Lower leg skin (tissue), 3 donors: ENCODE data around the gene PRR7.

Experiments
- CTCF ChIP-seq, 3 donors: fragments of 450-650 bp; IDR thresholded peaks; one replicate each; pipeline ENCODE4 v1.5.1; 2016; ENCODE audit warnings: antibody characterized with exemption in 3 of 3, mild to moderate bottlenecking in 3 of 3, moderate library complexity in 2 of 3
- POLR2A ChIP-seq, 2 donors: fragments of 450-650 bp; IDR thresholded peaks; one replicate each; pipeline ENCODE4 v1.6.1; 2016 to 2017; ENCODE audit warnings: antibody characterized with exemption in 2 of 2, mild to moderate bottlenecking in 1 of 2, moderate library complexity in 1 of 2

DNA sequence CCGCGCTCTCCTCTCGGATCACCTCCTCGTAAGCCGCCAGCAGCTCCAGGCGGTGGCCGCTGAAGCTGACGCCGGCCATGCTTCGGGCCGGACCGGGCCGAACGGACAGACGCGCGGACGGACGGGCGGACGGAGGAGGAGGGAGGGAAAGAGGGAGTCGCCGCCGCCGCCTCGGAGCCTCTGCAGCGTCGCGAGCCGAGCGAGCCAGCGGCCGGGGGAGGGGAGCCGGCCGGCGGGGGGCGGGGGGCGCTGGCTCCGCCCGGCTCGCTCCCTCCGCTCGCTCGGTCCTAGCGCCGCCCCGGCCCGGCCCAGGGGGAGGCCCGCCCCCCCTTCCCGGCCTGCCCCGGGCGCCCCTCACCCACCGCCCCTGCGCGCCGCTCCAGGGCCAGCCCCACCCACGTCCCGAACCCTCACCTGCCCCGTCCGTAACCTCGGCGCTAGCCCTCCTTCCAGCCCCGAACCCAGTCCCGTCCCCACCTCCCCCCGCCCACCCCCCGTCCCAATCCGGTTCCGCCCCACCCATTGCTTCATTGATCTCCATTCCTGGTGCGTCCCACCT is 26.9 kb downstream of the PRR7 start, which contains the start of gene DBN1:
- TF ChIP-seq CTCF (IDR thresholded peaks at IDR 0.05) = no peak
- no peak for TF ChIP-seq POLR2A (IDR thresholded peaks at IDR 0.05)
